ENCODE data around the gene TROAP. TPM values are rescaled to one million over a fixed set of nuclear protein-coding genes. Genes with fewer than 3 reads are reported as not detected.
A peak's percentile ranks its signal among the peaks of the same experiment; 100 is the strongest.

TROAP gene
- total RNA-seq, 1 donor from 2014 or later = 6.5 TPM

GRCh38 chr12:49340095-49340870 lies 17.2 kb downstream of the TROAP start:
- no peak for TF ChIP-seq CTCF (IDR thresholded peaks at IDR 0.05)
- H3K36me3 Mint-ChIP-seq (ENCODE audit: low read depth) = no peaks in the 10 kb centered on the region
- H3K27me3 Mint-ChIP-seq (ENCODE audit: low read depth) = peaks cover 15% of the 10 kb centered on the region
- H3K4me1 Mint-ChIP-seq (ENCODE audit: low read depth) = peaks cover 32% of the 10 kb centered on the region
- no peak for DNase-seq (ENCODE audit: low spot score)
- no peak overlapping the region for H3K27ac Mint-ChIP-seq (ENCODE audit: unreplicated experiment)
- no peak overlapping the region for H3K4me3 Mint-ChIP-seq (ENCODE audit: unreplicated experiment)
- H3K9me3 Mint-ChIP-seq (ENCODE audit: low read depth) = no peaks in the 10 kb centered on the region

- no peaks in the 10 kb centered on the region for H3K9me3 Mint-ChIP-seq (ENCODE audit: low read depth)
- no peak overlapping the region for H3K27ac Mint-ChIP-seq (ENCODE audit: unreplicated experiment)
- DNase-seq (ENCODE audit: low spot score) = no peak
- peaks cover 20% of the 10 kb centered on the region for H3K27me3 Mint-ChIP-seq (ENCODE audit: low read depth)
- peaks cover 39% of the 10 kb centered on the region for H3K4me1 Mint-ChIP-seq (ENCODE audit: low read depth)
- TF ChIP-seq CTCF (IDR thresholded peaks at IDR 0.05) = no peak
- H3K36me3 Mint-ChIP-seq (ENCODE audit: low read depth) = no peaks in the 10 kb centered on the region
- H3K4me3 Mint-ChIP-seq (ENCODE audit: unreplicated experiment) = no peak overlapping the region
Measured at GRCh38 chr12:49340971-49341776, 18.1 kb downstream of the TROAP start.

GRCh38 chr12:49341777-49342065 lies 18.7 kb downstream of the TROAP start:
- no peaks in the 10 kb centered on the region for H3K9me3 Mint-ChIP-seq (ENCODE audit: low read depth)
- peak overlapping the region; percentile 65 for H3K4me3 Mint-ChIP-seq (ENCODE audit: unreplicated experiment)
- DNase-seq (ENCODE audit: low spot score) = no peak
- H3K27me3 Mint-ChIP-seq (ENCODE audit: low read depth) = peaks cover 24% of the 10 kb centered on the region
- peaks cover 43% of the 10 kb centered on the region for H3K4me1 Mint-ChIP-seq (ENCODE audit: low read depth)
- no peaks in the 10 kb centered on the region for H3K36me3 Mint-ChIP-seq (ENCODE audit: low read depth)
- TF ChIP-seq CTCF (IDR thresholded peaks at IDR 0.05) = no peak
- no peak overlapping the region for H3K27ac Mint-ChIP-seq (ENCODE audit: unreplicated experiment)

- Mint-ChIP-seq H3K4me1 (ENCODE audit: low read depth) (peaks cover 45% of the 10 kb centered on the region), H3K27ac (ENCODE audit: unreplicated experiment) (peak overlapping the region; percentile 17)
Measured at GRCh38 chr12:49342066-49342913, 19.2 kb downstream of the TROAP start.

More at GRCh38 chr12:49342066-49342913, 19.2 kb downstream of the TROAP start:
- Mint-ChIP-seq H3K4me3 (ENCODE audit: unreplicated experiment) (peak overlapping the region; percentile 65), H3K27me3 (ENCODE audit: low read depth) (peaks cover 21% of the 10 kb centered on the region), H3K9me3 (ENCODE audit: low read depth) (no peaks in the 10 kb centered on the region), H3K36me3 (ENCODE audit: low read depth) (no peaks in the 10 kb centered on the region)
- no peak for DNase-seq (ENCODE audit: low spot score)
- peak; percentile 98 for TF ChIP-seq CTCF (IDR thresholded peaks at IDR 0.05)

Data from chondrocyte (in vitro differentiated cells).